H1 (cell line): Measurements from ENCODE around the gene NKAIN1. TPM values are rescaled to one million over a fixed set of nuclear protein-coding genes. Genes with fewer than 3 reads are reported as not detected.

ENCODE experiments used
- ATF2 ChIP-seq: IDR thresholded peaks from 2 replicates; pipeline ENCODE4 v1.6.1; 2012; ENCODE audit warnings: low read length, inconsistent platforms
- BRCA1 ChIP-seq: IDR thresholded peaks from 2 replicates; pipeline ENCODE4 v1.6.1; 2012; ENCODE audit warnings: low read depth, low read length, improper control_type of control experiment
- CHD7 ChIP-seq: fragments of 300-600 bp; sonication (generic); IDR thresholded peaks from 2 replicates; pipeline ENCODE4 v1.7.1; 2012; ENCODE audit warnings: low read length, moderate library complexity, mild to moderate bottlenecking, inconsistent platforms; ENCODE audit not compliant: insufficient replicate concordance
- GABPA ChIP-seq: IDR thresholded peaks from 2 replicates; pipeline ENCODE4 v1.6.1; 2011; ENCODE audit warnings: mild to moderate bottlenecking, low read length, moderate library complexity, borderline replicate concordance; ENCODE audit not compliant: insufficient read depth
- HDAC2 ChIP-seq, 2 experiments: fragments of 300-600 bp in 1 of 2; sonication (generic) in 1 of 2; IDR thresholded peaks; 2 replicates each; pipeline ENCODE4 v1.6.1; 2011 to 2012; ENCODE audit warnings: low read depth in 2 of 2, low read length in 2 of 2, mild to moderate bottlenecking in 2 of 2, moderate library complexity in 2 of 2, borderline replicate concordance in 1 of 2, inconsistent platforms in 1 of 2
- PHF8 ChIP-seq: fragments of 200-600 bp; sonication (generic); conservative IDR thresholded peaks from 2 replicates; pipeline ENCODE4 v1.7.1; 2012; ENCODE audit warnings: low read depth, mild to moderate bottlenecking, inconsistent platforms, low read length, moderate library complexity
- RFX5 ChIP-seq: IDR thresholded peaks from 2 replicates; pipeline ENCODE4 v1.6.1; 2011; ENCODE audit warnings: low read depth, low read length, improper control_type of control experiment, borderline replicate concordance
- TBP ChIP-seq: IDR thresholded peaks from 2 replicates; pipeline ENCODE4 v1.6.1; 2011; ENCODE audit warnings: low read depth, low read length, improper control_type of control experiment
- TCF12 ChIP-seq: IDR thresholded peaks from 2 replicates; pipeline ENCODE4 v1.6.1; 2011; ENCODE audit warnings: low read depth, mild to moderate bottlenecking, low read length
- polyA plus RNA-seq, 7 experiments: library from polyadenylated mRNA; depleted of rRNA in 3 of 7; stranded (reverse) in 5 of 7; unstranded in 2 of 7; fragments of >200 nt in 5 of 7; fragments of 200-250 nt in 2 of 7; gene quantifications; 1 replicate in 5 of 7; 2 replicates in 1 of 7; 4 replicates in 1 of 7; pipeline versions ENCODE4 v1.2.1 to v1.2.3, GENCODE V29; 2011 to 2013; ENCODE audit warnings: missing spikeins in 2 of 7, mixed read lengths in 2 of 7
- total RNA-seq: library from RNA; stranded (reverse); fragmentation: NEBNext Ultra II Directional; extraction: Animal tissue kit (Norgen Biotek cat#: 25700); gene quantifications from 2 replicates; pipeline ENCODE4 v1.2.1, GENCODE V29; 2021

Gene NKAIN1
- total and polyA plus RNA-seq, 2 of the 8 experiments (the other 6 are each of a cell fraction or from before 2014, with no cell fraction given), result 59.3 to 66.9 TPM

- TF ChIP-seq CHD7 (no peak), HDAC2 (IDR thresholded peaks at IDR 0.05; ENCODE audit: borderline replicate concordance in 1 of 2, low read depth in 2 of 2, low read length in 2 of 2) (no peak), BRCA1 (no peak), RFX5 (no peak), TCF12 (no peak), PHF8 (no peak), TBP (no peak), ATF2 (no peak), GABPA (no peak)
Measured at GRCh38 chr1:31198600-31198999, 41.1 kb downstream of the NKAIN1 start (continued).
